WTC11 (cell line): ENCODE data around the gene E2F2.

ENCODE experiments used
- ATF3 ChIP-seq: sonication (generic); formaldehyde crosslinking; conservative IDR thresholded peaks from 2 replicates; pipeline ENCODE4 v1.8.1; 2022; ENCODE audit warnings: mild to moderate bottlenecking, missing genetic modification reagents
- CTCF ChIP-seq: fragments of 200-600 bp; IDR thresholded peaks from 2 replicates; pipeline ENCODE4 v1.8.0; 2022; ENCODE audit warnings: antibody characterized with exemption
- MLX ChIP-seq: sonication (generic); formaldehyde crosslinking; IDR thresholded peaks from 2 replicates; pipeline ENCODE4 v1.8.1; 2023; ENCODE audit warnings: mild to moderate bottlenecking, missing genetic modification reagents, moderate library complexity
- NR1H2 ChIP-seq: sonication (generic); formaldehyde crosslinking; IDR thresholded peaks from 2 replicates; pipeline ENCODE4 v1.9.0; 2021; ENCODE audit warnings: mild to moderate bottlenecking, moderate library complexity, missing genetic modification reagents

- TF ChIP-seq NR1H2 (no peak), MLX (no peak), ATF3 (CRISPR knock-in tag) (no peak), CTCF (no peak)
Measured at GRCh38 chr1:23526329-23527041, 4.5 kb downstream of the E2F2 start.
